Neural cell (in vitro differentiated cells): ENCODE data around the gene CYB5B.

ENCODE experiments used
- CTCF ChIP-seq: fragments of 450-650 bp; IDR thresholded peaks from 2 replicates; pipeline ENCODE4 v1.5.1; 2014; ENCODE audit warnings: antibody characterized with exemption, mild to moderate bottlenecking, moderate library complexity; ENCODE audit not compliant: poor library complexity, severe bottlenecking
- EZH2 ChIP-seq: fragments of 200-600, 300-800 bp; shearing (Covaris generic), sonication (generic); IDR thresholded peaks from 2 replicates; pipeline ENCODE4 v1.6.1; 2014; ENCODE audit warnings: antibody characterized with exemption, low read length, borderline replicate concordance, mild to moderate bottlenecking; ENCODE audit not compliant: insufficient read depth, poor library complexity, severe bottlenecking
- POLR2AphosphoS5 ChIP-seq: IDR thresholded peaks from 2 replicates; pipeline ENCODE4 v1.6.1; 2012
- SMC3 ChIP-seq: fragments of 450-650 bp; conservative IDR thresholded peaks from 2 replicates; pipeline ENCODE4 v1.6.1; 2014; ENCODE audit warnings: antibody characterized with exemption, mild to moderate bottlenecking, moderate library complexity; ENCODE audit not compliant: poor library complexity

DNA sequence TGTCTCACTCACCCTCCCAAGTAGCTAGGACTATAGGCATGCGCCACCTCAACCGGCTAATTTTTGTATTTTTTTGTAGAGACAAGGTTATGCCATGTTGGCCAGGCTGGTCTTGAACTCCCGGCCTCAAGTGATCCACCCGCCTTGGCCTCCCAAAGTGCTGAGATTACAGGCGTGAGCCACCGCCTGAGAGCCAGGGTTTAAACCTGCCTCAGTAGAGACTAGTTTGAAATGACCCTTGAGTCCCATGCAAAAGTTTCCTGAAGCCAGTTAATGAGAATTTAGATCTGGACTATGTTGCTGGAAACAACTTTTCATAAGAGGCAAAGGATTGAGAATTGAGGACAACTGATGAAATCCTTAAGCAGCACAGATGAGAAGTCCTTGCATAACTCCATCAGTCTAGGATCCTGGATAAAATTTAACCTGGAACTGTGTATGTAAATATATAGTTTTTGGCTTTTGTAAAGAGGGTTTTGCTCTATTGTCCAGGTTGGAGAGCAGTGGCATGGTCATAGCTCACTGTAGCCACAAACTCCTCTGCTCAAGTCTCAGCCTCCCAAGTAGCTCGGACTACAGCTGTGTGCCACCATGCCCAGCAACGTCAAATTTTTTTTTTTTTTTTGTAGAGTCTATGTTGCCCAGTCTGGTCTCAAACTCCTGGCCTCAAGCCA is 43.2 kb downstream of the CYB5B start:
- TF ChIP-seq CTCF = no peak
- no peak for TF ChIP-seq EZH2
- no peak for TF ChIP-seq SMC3
- TF ChIP-seq POLR2AphosphoS5 = no peak
